Prostate gland (tissue), 2 donors: Measurements from ENCODE around the gene TMEM43. TPM values are rescaled to one million over a fixed set of nuclear protein-coding genes. Genes with fewer than 3 reads are reported as not detected.

Experiments used
- DNase-seq: peaks from one replicate; pipeline ENCODE4 v3.0.0-alpha.2; 2019; ENCODE audit warnings: low spot score
- H3K27ac ChIP-seq, 2 donors: fragments of 200-600 bp; sonication (generic); 2 replicates each; pipeline ENCODE4 v1.5.1; 2017 to 2019
- H3K27me3 ChIP-seq: fragments of 200-600 bp; sonication (generic); replicated peaks from 2 replicates; pipeline ENCODE4 v1.5.1; 2019; ENCODE audit not compliant: insufficient read depth
- H3K36me3 ChIP-seq, 2 donors: fragments of 200-600 bp; sonication (generic); 1 replicate in 1 of 2; 2 replicates in 1 of 2; pipeline versions ENCODE4 v1.5.1 to v1.8.1; 2017 to 2019
- H3K4me1 ChIP-seq: fragments of 200-600 bp; sonication (generic); replicated peaks from 2 replicates; pipeline ENCODE4 v1.5.1; 2019
- H3K4me3 ChIP-seq, 2 donors: fragments of 200-600 bp; sonication (generic); 2 replicates each; pipeline ENCODE4 v1.5.1; 2017 to 2019
- H3K9me3 ChIP-seq: fragments of 200-600 bp; sonication (generic); 2 replicates; pipeline ENCODE4 v1.5.1; 2017
- CTCF ChIP-seq, 4 experiments: fragments of 200-600 bp in 2 of 4; fragments of 450-650 bp in 2 of 4; sonication (generic) in 2 of 4; IDR thresholded peaks; 1 replicate in 3 of 4; 2 replicates in 1 of 4; pipeline ENCODE4 v1.5.1; 2016 to 2019; ENCODE audit warnings: antibody characterized with exemption in 4 of 4, mild to moderate bottlenecking in 2 of 4, moderate library complexity in 2 of 4
- POLR2A ChIP-seq: fragments of 450-650 bp; IDR thresholded peaks from one replicate; pipeline ENCODE4 v1.6.1; 2016; ENCODE audit warnings: antibody characterized with exemption, mild to moderate bottlenecking
- POLR2AphosphoS5 ChIP-seq: sonication (generic); formaldehyde crosslinking; IDR thresholded peaks from one replicate; pipeline ENCODE4 v1.6.1; 2017; ENCODE audit warnings: antibody characterized with exemption
- WGBS: methylation state at CpG from one replicate; pipeline ENCODE4 v1.1.5; 2018; 5-methylcytosine and 5-hydroxymethylcytosine counted together
- intact Hi-C: fragments of 100-400 bp; cut with DNase I; formaldehyde crosslinking; loops from one replicate; pipeline ENCODE4 v1.14.2; 2022
- total RNA-seq, 2 donors: library from RNA; depleted of rRNA; stranded (reverse); fragments of >200 nt; gene quantifications; one replicate each; pipeline ENCODE4 v1.1.0, GENCODE V29; 2016

Gene TMEM43
- total RNA-seq, 2 donors from 2014 or later, result 56.8 to 80.5 TPM

- H3K4me1 ChIP-seq, result peaks cover 28% of the 10 kb centered on the region
- H3K27me3 ChIP-seq, result no peaks in the 10 kb centered on the region
- no peak for DNase-seq
- intact Hi-C loops, result loop anchor here (2.0 to 10.0 kb wide), 3 partner anchors 53 to 331 kb away; no protein-coding TSS in a partner anchor
- 32% methylated on average over 15 of the region's 15 CpGs for WGBS
- H3K36me3 ChIP-seq, result no peaks in the 10 kb centered on the region
- H3K9me3 ChIP-seq, result no peaks in the 10 kb centered on the region
- H3K4me3 ChIP-seq, result peak overlapping the region; percentile 74 to 77
- peak overlapping the region; percentile 89 to 90 for H3K27ac ChIP-seq
- TF ChIP-seq CTCF (IDR thresholded peaks at IDR 0.05) (no peak), POLR2AphosphoS5 (no peak), POLR2A (no peak)
These were observed 1.3 kb upstream of the TMEM43 start for GRCh38 chr3:14123308-14124222.

GRCh38 chr3:14124223-14124614 is 633 bp upstream of the TMEM43 start:
- Histone ChIP-seq H3K9me3 (no peaks in the 10 kb centered on the region), H3K4me1 (peaks cover 22% of the 10 kb centered on the region), H3K4me3 (peak overlapping the region; percentile 74 to 77), H3K27me3 (no peaks in the 10 kb centered on the region), H3K36me3 (no peaks in the 10 kb centered on the region), H3K27ac (peak overlapping the region; percentile 89 to 90)
- no peak for DNase-seq
- 1% methylated on average over 35 of the region's 37 CpGs for WGBS
- TF ChIP-seq POLR2AphosphoS5 (no peak), POLR2A (no peak), CTCF (IDR thresholded peaks at IDR 0.05) (no peak)
- intact Hi-C loops, result loop anchor here (2.0 to 10.0 kb wide), 3 partner anchors 53 to 331 kb away; no protein-coding TSS in a partner anchor

GRCh38 chr3:14125193-14126016 is 553 bp downstream of the TMEM43 start:
- peak; percentile 50 for DNase-seq
- Histone ChIP-seq H3K36me3 (peaks cover 0 to under 1% of the 10 kb centered on the region in 2 donors), H3K9me3 (no peaks in the 10 kb centered on the region), H3K27me3 (no peaks in the 10 kb centered on the region), H3K4me1 (peaks cover 20% of the 10 kb centered on the region), H3K4me3 (peak overlapping the region; percentile 74 to 77), H3K27ac (peak overlapping the region; percentile 89 to 90)
- no peak for TF ChIP-seq CTCF (IDR thresholded peaks at IDR 0.05)
- peak; percentile 55 for TF ChIP-seq POLR2A
- TF ChIP-seq POLR2AphosphoS5, result peak; percentile 36
- intact Hi-C loops, result loop anchor here (2.0 to 10.0 kb wide), 2 partner anchors 51 to 329 kb away; no protein-coding TSS in a partner anchor
- under 1% methylated on average over 42 of the region's 44 CpGs for WGBS

GRCh38 chr3:14126017-14126886 is 1.4 kb downstream of the TMEM43 start:
- peaks cover 20% of the 10 kb centered on the region for H3K4me1 ChIP-seq
- no peaks in the 10 kb centered on the region for H3K9me3 ChIP-seq
- 39% methylated on average over 11 of the region's 11 CpGs for WGBS
- no peaks in the 10 kb centered on the region for H3K27me3 ChIP-seq
- peak; percentile 0 for TF ChIP-seq POLR2AphosphoS5
- TF ChIP-seq POLR2A, result no peak
- no peak for TF ChIP-seq CTCF (IDR thresholded peaks at IDR 0.05)
- H3K4me3 ChIP-seq, result peak overlapping the region; percentile 74 to 77
- H3K27ac ChIP-seq, result peak overlapping the region; percentile 89 to 90
- DNase-seq, result no peak
- intact Hi-C loops, result loop anchor here (10.0 kb wide), 1 partner anchor 329 kb away; no protein-coding TSS in a partner anchor
- H3K36me3 ChIP-seq, result peaks cover 5 to 9% of the 10 kb centered on the region in 2 donors
